Natural killer cell (primary cell): ENCODE results near the gene LHX6. TPM values are rescaled to one million over a fixed set of nuclear protein-coding genes. Genes with fewer than 3 reads are reported as not detected.

Experiments used
- ATAC-seq, 3 donors: fragments of 150-1000 bp in 2 of 3; fragments of 200-7000 bp in 1 of 3; cut with Tn5 transposase; 1 replicate in 1 of 3; 2 replicates in 2 of 3; pipeline ENCODE4 v1.10.0; 2021; ENCODE audit warnings: mild to moderate bottlenecking in 2 of 3, moderate library complexity in 2 of 3
- DNase-seq, 2 donors: peaks; one replicate each; pipeline versions ENCODE4 v3.0.0 to v3.0.0-alpha.2; 2013 to 2021; ENCODE audit warnings: mixed read lengths in 1 of 2
- H3K27ac ChIP-seq: one replicate; pipeline ENCODE4 v1.5.1; 2013; ENCODE audit warnings: mild to moderate bottlenecking, low read length
- H3K27me3 ChIP-seq: one replicate; pipeline ENCODE4 v1.6.1; 2013; ENCODE audit warnings: low read length; ENCODE audit not compliant: control insufficient read depth, insufficient read depth
- H3K36me3 ChIP-seq: one replicate; pipeline ENCODE4 v1.6.1; 2013; ENCODE audit warnings: low read length; ENCODE audit not compliant: control insufficient read depth, insufficient read depth
- H3K4me1 ChIP-seq: one replicate; pipeline ENCODE4 v1.6.1; 2013; ENCODE audit warnings: low read length; ENCODE audit not compliant: control insufficient read depth, insufficient read depth
- H3K4me3 ChIP-seq: one replicate; pipeline ENCODE4 v1.5.1; 2013; ENCODE audit warnings: low read length
- H3K9me3 ChIP-seq: one replicate; pipeline ENCODE4 v1.6.1; 2013; ENCODE audit warnings: low read length; ENCODE audit not compliant: control insufficient read depth, insufficient read depth
- H3K27ac Mint-ChIP-seq, 2 donors: one replicate each; pipeline ENCODE4 v1.8.0; 2022; ENCODE audit warnings: mild to moderate bottlenecking in 2 of 2, mixed read lengths in 2 of 2, moderate library complexity in 1 of 2
- H3K27me3 Mint-ChIP-seq, 2 donors: one replicate each; pipeline ENCODE4 v1.8.0; 2022; ENCODE audit warnings: low read depth in 2 of 2, mixed read lengths in 2 of 2
- H3K36me3 Mint-ChIP-seq: one replicate; pipeline ENCODE4 v1.8.0; 2022; ENCODE audit warnings: mixed read lengths
- H3K4me1 Mint-ChIP-seq, 2 donors: one replicate each; pipeline ENCODE4 v1.8.0; 2022; ENCODE audit warnings: mixed read lengths in 2 of 2
- H3K4me3 Mint-ChIP-seq: one replicate; pipeline ENCODE4 v1.8.0; 2022; ENCODE audit warnings: mild to moderate bottlenecking, moderate library complexity, mixed read lengths
- H3K9me3 Mint-ChIP-seq, 2 donors: one replicate each; pipeline ENCODE4 v1.8.0; 2022; ENCODE audit warnings: mixed read lengths in 2 of 2
- CTCF ChIP-seq: fragments of 200-600 bp; IDR thresholded peaks from one replicate; pipeline ENCODE4 v1.8.0; 2022; ENCODE audit warnings: antibody characterized with exemption
- WGBS: methylation state at CpG from one replicate; pipeline ENCODE4 v1.1.7; 2013; ENCODE audit warnings: missing lambda C conversion rate; ENCODE audit not compliant: insufficient coverage; 5-methylcytosine and 5-hydroxymethylcytosine counted together
- intact Hi-C: fragments of 100-400 bp; cut with micrococcal nuclease; formaldehyde crosslinking; loops from one replicate; pipeline ENCODE4 v1.14.2; 2022
- total RNA-seq, 4 donors: library from RNA; stranded (reverse); fragments of 120-200 nt in 1 of 4; gene quantifications; one replicate each; pipeline versions ENCODE4 v1.2.3 to v1.2.4, GENCODE V29; 2013 to 2022

LHX6 gene
- total RNA-seq, 3 donors from 2014 or later (not counting 1 experiment from before 2014, with no cell fraction given) = not detected

DNA sequence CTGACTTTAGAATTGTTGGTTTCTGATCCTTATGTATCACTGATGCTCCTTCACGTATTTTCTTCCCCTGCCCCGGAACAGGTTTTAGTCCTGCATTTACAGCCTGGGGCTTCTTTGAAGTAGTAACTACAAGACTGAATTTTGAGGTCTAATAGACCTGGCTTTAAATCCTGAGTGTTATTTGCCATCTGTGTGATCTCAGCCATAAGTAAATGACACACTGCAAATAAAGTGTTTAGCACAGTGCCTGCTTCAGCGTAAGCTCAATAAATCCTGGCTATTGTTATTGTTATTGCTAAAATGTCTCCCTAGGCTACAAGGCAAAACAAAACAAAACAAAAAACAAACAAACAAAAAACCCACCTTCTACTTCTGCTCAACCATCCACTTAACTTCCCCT is 15.6 kb upstream of the LHX6 start:
- intact Hi-C loops = no loop called here
- TF ChIP-seq CTCF = no peak

DNA sequence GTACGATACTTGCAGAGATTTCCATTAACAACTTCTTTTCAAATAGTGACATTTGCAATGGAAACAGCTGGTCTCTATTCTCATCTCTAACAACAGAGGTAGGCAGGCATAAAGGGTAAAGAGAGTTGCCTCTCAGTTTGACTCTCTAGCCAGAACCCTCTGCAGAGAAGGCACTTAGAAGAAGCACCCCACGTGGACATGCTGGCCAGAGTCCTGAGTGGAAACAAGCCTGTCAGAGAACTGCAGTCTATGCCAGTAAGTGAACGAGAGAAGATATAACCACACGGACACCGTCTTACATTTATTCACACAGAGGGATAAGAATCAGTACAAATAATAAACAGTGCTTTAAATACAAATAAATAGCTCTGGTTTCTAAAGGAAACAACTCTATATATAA is 11.0 kb upstream of the LHX6 start:
- no peak for DNase-seq
- Mint-ChIP-seq H3K9me3 (no peaks in the 10 kb centered on the region), H3K27me3 (no peaks in the 10 kb centered on the region), H3K27ac (no peak overlapping the region), H3K4me1 (no peaks in the 10 kb centered on the region), H3K4me3 (no peak overlapping the region), H3K36me3 (peaks cover 31% of the 10 kb centered on the region)
- H3K27ac ChIP-seq = no peak overlapping the region
- ATAC-seq = no peak
- intact Hi-C loops = no loop called here
- 97% methylated on average over 2 of the region's 5 CpGs for whole genome bisulfite sequencing
- no peak for TF ChIP-seq CTCF
- H3K4me1 ChIP-seq = no peaks in the 10 kb centered on the region
- H3K36me3 ChIP-seq = peaks cover 52% of the 10 kb centered on the region
- no peak overlapping the region for H3K4me3 ChIP-seq
- no peaks in the 10 kb centered on the region for H3K9me3 ChIP-seq
- no peaks in the 10 kb centered on the region for H3K27me3 ChIP-seq

More for the DNA sequence above, 15.6 kb upstream of the LHX6 start:
- H3K27ac Mint-ChIP-seq = no peak overlapping the region
- 92% methylated on average over 3 of the region's 3 CpGs for WGBS
- peaks cover 0 to 6% of the 10 kb centered on the region in 2 donors for H3K4me1 Mint-ChIP-seq
- Histone ChIP-seq H3K27ac (no peak overlapping the region), H3K4me3 (no peak overlapping the region), H3K9me3 (no peaks in the 10 kb centered on the region), H3K4me1 (no peaks in the 10 kb centered on the region), H3K27me3 (no peaks in the 10 kb centered on the region), H3K36me3 (peaks cover 88% of the 10 kb centered on the region)
- H3K4me3 Mint-ChIP-seq = no peak overlapping the region
- peaks cover 52% of the 10 kb centered on the region for H3K36me3 Mint-ChIP-seq
- DNase-seq (no peak), ATAC-seq (no peak)
- H3K9me3 Mint-ChIP-seq = no peaks in the 10 kb centered on the region
- H3K27me3 Mint-ChIP-seq = no peaks in the 10 kb centered on the region

GRCh38 chr9:122236681-122237080 is 7.9 kb upstream of the LHX6 start:
- Histone ChIP-seq H3K4me3 (no peak overlapping the region), H3K9me3 (no peaks in the 10 kb centered on the region), H3K27ac (no peak overlapping the region), H3K4me1 (no peaks in the 10 kb centered on the region), H3K36me3 (peaks cover 25% of the 10 kb centered on the region), H3K27me3 (no peaks in the 10 kb centered on the region)
- no peak for DNase-seq
- Mint-ChIP-seq H3K4me1 (no peaks in the 10 kb centered on the region), H3K36me3 (peaks cover 12% of the 10 kb centered on the region), H3K27ac (no peak overlapping the region), H3K9me3 (no peaks in the 10 kb centered on the region), H3K4me3 (no peak overlapping the region), H3K27me3 (peaks cover 0 to 4% of the 10 kb centered on the region in 2 donors)
- TF ChIP-seq CTCF = no peak
- 96% methylated on average over 10 of the region's 10 CpGs for WGBS
- intact Hi-C loops = no loop called here
- ATAC-seq = no peak

- no peaks in the 10 kb centered on the region for H3K4me1 Mint-ChIP-seq
- 93% methylated on average over 7 of the region's 7 CpGs for WGBS
These were observed 5.4 kb upstream of the LHX6 start for GRCh38 chr9:122234022-122234748.

More at GRCh38 chr9:122234022-122234748, 5.4 kb upstream of the LHX6 start:
- H3K4me1 ChIP-seq = no peaks in the 10 kb centered on the region
- no peaks in the 10 kb centered on the region for H3K9me3 ChIP-seq
- DNase-seq (no peak), ATAC-seq (no peak)
- no peak for TF ChIP-seq CTCF
- Mint-ChIP-seq H3K27ac (no peak overlapping the region), H3K36me3 (no peaks in the 10 kb centered on the region), H3K9me3 (no peaks in the 10 kb centered on the region), H3K27me3 (peaks cover 0 to 4% of the 10 kb centered on the region in 2 donors), H3K4me3 (no peak overlapping the region)
- peaks cover 2% of the 10 kb centered on the region for H3K36me3 ChIP-seq
- H3K27ac ChIP-seq = no peak overlapping the region
- intact Hi-C loops = no loop called here
- H3K27me3 ChIP-seq = peaks cover 10% of the 10 kb centered on the region
- no peak overlapping the region for H3K4me3 ChIP-seq
